Stimulated activated CD4-positive, alpha-beta T cell treated with anti-CD3 and anti-CD28 coated beads, Interleukin-4, amount 100 ng/mL, for 48 hours (primary cell): Measurements from ENCODE around the gene SMIM5.
A peak's percentile ranks its signal among the peaks of the same experiment; 100 is the strongest.

Experiments used
- DNase-seq, 2 donors: peaks; one replicate each; pipeline ENCODE4 v3.0.0-alpha.2; 2020; ENCODE audit warnings: low read depth in 2 of 2

Gene SMIM5

GRCh38 chr17:75640556-75641119 is 7.4 kb downstream of the SMIM5 start:
- DNase-seq = no peak

- DNase-seq = no peak
Measured at GRCh38 chr17:75641343-75641742, 8.1 kb downstream of the SMIM5 start.

GRCh38 chr17:75642182-75642783 is 9.0 kb downstream of the SMIM5 start:
- no peak for DNase-seq

- no peak for DNase-seq
Measured at GRCh38 chr17:75642784-75643642, 9.8 kb downstream of the SMIM5 start.

- no peak for DNase-seq
Measured at GRCh38 chr17:75643643-75644017, 10.4 kb downstream of the SMIM5 start.

- DNase-seq = no peak
Measured at GRCh38 chr17:75645501-75645888, 12.3 kb downstream of the SMIM5 start.

GRCh38 chr17:75645889-75646637 is 12.8 kb downstream of the SMIM5 start:
- DNase-seq = no peak

- DNase-seq = no peak
Measured at GRCh38 chr17:75646638-75646992, 13.4 kb downstream of the SMIM5 start.

- DNase-seq = no peak
Measured at GRCh38 chr17:75647061-75647460, 13.8 kb downstream of the SMIM5 start.

- no peak for DNase-seq
Measured at GRCh38 chr17:75647921-75648320, 14.7 kb downstream of the SMIM5 start.

GRCh38 chr17:75649687-75650086 is 16.5 kb downstream of the SMIM5 start:
- no peak for DNase-seq

GRCh38 chr17:75650874-75651273 is 17.6 kb downstream of the SMIM5 start:
- no peak for DNase-seq

- no peak for DNase-seq
Measured at GRCh38 chr17:75652341-75652740, 19.1 kb downstream of the SMIM5 start.

- DNase-seq = no peak
Measured at GRCh38 chr17:75652934-75653549, 19.8 kb downstream of the SMIM5 start.

GRCh38 chr17:75654176-75654575 is 20.9 kb downstream of the SMIM5 start:
- DNase-seq = no peak

GRCh38 chr17:75658237-75658636 is 25.0 kb downstream of the SMIM5 start:
- DNase-seq = no peak

- DNase-seq = no peak
Measured at GRCh38 chr17:75661531-75661930, 28.3 kb downstream of the SMIM5 start.

GRCh38 chr17:75662511-75662910 is 29.3 kb downstream of the SMIM5 start:
- no peak for DNase-seq

GRCh38 chr17:75664099-75664549 is 30.9 kb downstream of the SMIM5 start:
- no peak for DNase-seq

- no peak for DNase-seq
Measured at GRCh38 chr17:75665981-75666380, 32.7 kb downstream of the SMIM5 start.

GRCh38 chr17:75666959-75667790 is 33.9 kb downstream of the SMIM5 start, which contains the start of the genes RECQL5 and SAP30BP:
Gene RECQL5, minus strand, starts transcription at chr17:75667154. Its CDS starts 597 bp downstream, at chr17:75666557.
Gene SAP30BP, plus strand, starts transcription at chr17:75667338. Its CDS starts 35 bp downstream, at chr17:75667373.
- peak; percentile 96 to 97 for DNase-seq
